ENCODE results near the gene CD79B. TPM values are rescaled to one million over a fixed set of nuclear protein-coding genes. Genes with fewer than 3 reads are reported as not detected.

The CD79B gene
- total and polyA plus RNA-seq, 4 donors, result 1.8 to 8.7 (median 5.0) TPM

DNA sequence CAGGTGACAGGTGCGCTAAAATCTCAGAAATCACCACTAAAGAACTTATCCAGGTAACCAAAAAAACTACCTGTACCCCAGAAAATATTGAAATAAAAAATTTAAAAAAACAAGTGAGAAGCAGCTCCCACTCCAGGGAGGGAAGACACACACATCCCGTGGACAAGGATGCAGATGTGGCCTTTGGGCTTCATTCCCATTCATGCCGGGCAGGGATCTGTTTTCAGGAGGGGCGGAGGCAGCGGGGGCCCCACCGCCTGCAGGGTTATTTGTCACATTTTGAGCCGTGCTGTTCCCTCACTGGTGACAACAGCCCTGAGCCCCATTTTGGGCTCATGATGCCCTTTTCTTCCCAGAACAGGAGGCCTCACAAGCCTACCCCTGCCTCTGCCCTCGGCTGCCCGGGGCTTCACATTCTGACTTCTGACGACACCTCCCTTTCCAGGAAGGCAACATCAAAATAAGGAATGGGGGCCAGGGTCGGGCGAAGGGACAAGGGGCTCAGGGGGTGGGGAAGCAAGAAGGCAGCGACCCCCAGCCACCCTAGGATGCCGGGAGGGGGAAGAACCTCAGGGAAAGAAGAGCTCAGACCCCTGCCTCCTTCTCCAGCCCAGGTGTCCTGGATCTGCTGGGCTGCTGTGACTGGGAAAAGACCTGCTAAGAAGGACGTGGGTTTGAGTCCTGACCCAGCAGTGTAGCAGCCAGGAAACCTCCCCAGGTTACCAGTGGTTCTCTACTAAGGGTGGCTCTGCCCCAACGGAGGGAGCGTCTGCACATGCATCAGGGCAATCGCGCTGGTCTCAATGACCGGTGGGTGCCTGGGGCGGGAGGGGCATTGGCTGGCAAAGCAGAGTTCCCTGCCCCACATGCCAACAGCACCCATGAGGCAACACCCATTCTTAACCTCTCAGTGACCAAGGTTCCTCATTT lies 2.3 kb upstream of the CD79B start:
- ATAC-seq (ENCODE audit: insufficient read depth, low FRiP score) (no peak), DNase-seq (no peak)
- H3K9me3 ChIP-seq (ENCODE audit: control insufficient read depth in 4 of 4, insufficient read depth in 3 of 4, low read length in 3 of 4), result no peaks in the 10 kb centered on the region
- no peak overlapping the region for H3K4me3 ChIP-seq
- TF ChIP-seq, protein P1, sequence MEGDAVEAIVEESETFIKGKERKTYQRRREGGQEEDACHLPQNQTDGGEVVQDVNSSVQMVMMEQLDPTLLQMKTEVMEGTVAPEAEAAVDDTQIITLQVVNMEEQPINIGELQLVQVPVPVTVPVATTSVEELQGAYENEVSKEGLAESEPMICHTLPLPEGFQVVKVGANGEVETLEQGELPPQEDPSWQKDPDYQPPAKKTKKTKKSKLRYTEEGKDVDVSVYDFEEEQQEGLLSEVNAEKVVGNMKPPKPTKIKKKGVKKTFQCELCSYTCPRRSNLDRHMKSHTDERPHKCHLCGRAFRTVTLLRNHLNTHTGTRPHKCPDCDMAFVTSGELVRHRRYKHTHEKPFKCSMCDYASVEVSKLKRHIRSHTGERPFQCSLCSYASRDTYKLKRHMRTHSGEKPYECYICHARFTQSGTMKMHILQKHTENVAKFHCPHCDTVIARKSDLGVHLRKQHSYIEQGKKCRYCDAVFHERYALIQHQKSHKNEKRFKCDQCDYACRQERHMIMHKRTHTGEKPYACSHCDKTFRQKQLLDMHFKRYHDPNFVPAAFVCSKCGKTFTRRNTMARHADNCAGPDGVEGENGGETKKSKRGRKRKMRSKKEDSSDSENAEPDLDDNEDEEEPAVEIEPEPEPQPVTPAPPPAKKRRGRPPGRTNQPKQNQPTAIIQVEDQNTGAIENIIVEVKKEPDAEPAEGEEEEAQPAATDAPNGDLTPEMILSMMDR (IDR thresholded peaks at IDR 0.05; ENCODE audit: control extremely low read depth, extremely low read depth), result no peak
- no peaks in the 10 kb centered on the region for H3K36me3 ChIP-seq (ENCODE audit: control insufficient read depth in 4 of 4, insufficient read depth in 4 of 4, low read length in 4 of 4)
- no peak overlapping the region for H3K9ac ChIP-seq (ENCODE audit: insufficient read depth in 1 of 2, low read length in 2 of 2)
- 81 to 84% methylated on average over 21 of the region's 21 CpGs for WGBS, 2 donors
- peaks cover 0 to 5% (median 0%) of the 10 kb centered on the region in 5 donors for H3K4me1 ChIP-seq (ENCODE audit: control insufficient read depth in 5 of 5, insufficient read depth in 5 of 5, low read length in 5 of 5)
- H3K27me3 ChIP-seq (ENCODE audit: control insufficient read depth in 3 of 3, insufficient read depth in 3 of 3, low read length in 2 of 3), result no peaks in the 10 kb centered on the region
- no peak overlapping the region for H3K27ac ChIP-seq (ENCODE audit: low read depth in 1 of 2, low read length in 1 of 2)

DNA sequence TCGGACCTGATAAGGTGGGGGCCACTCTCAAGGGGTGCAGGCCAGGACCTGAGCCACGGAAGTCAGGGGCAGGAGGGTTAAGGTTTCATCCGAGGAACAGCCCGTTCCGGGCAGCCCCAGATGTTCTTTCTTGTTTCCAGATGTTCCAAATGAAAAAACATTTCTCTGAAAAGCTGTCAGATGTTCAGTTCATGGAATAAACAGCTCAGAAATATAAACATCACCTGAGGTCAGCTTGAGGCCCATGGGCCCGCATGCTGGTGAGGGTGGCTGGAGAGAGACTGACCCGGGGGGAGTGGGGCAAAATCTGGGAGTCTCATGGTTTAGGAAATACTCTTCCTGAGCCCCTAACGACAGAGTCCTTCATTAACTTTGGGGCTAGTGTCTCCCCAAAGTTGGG lies 1.5 kb upstream of the CD79B start:
- DNase-seq (no peak), ATAC-seq (ENCODE audit: insufficient read depth, low FRiP score) (no peak)
- Histone ChIP-seq H3K9me3 (ENCODE audit: control insufficient read depth in 4 of 4, insufficient read depth in 3 of 4, low read length in 3 of 4) (no peaks in the 10 kb centered on the region), H3K27me3 (ENCODE audit: control insufficient read depth in 3 of 3, insufficient read depth in 3 of 3, low read length in 2 of 3) (no peaks in the 10 kb centered on the region), H3K9ac (ENCODE audit: insufficient read depth in 1 of 2, low read length in 2 of 2) (no peak overlapping the region), H3K36me3 (ENCODE audit: control insufficient read depth in 4 of 4, insufficient read depth in 4 of 4, low read length in 4 of 4) (no peaks in the 10 kb centered on the region), H3K27ac (ENCODE audit: low read depth in 1 of 2, low read length in 1 of 2) (no peak overlapping the region), H3K4me1 (ENCODE audit: control insufficient read depth in 5 of 5, insufficient read depth in 5 of 5, low read length in 5 of 5) (peaks cover 0 to 5% (median 0%) of the 10 kb centered on the region in 5 donors), H3K4me3 (no peak overlapping the region)
- TF ChIP-seq, protein P1 (IDR thresholded peaks at IDR 0.05; ENCODE audit: control extremely low read depth, extremely low read depth), result no peak
- WGBS, 2 donors, result 87 to 89% methylated on average over 8 of the region's 8 CpGs

DNA sequence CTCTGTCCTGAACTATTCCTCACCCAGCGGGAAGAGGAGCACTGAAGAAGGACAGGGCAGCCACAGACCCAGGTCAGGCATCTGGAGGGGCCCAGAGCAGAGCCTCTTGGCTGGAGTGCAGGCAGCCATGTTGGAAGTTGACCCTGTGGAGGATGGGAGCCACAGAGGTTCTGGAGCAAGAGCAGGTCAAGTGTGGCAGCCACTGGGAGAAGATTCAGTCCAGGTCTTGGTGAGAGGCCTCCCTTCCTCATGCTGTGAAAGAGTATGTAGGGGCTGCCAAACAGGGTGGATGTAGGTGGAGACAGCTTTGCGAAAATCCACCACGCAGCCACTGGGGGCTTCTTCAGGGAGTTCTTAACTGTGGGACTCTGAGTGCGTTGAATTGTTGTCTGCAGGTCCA lies 590 bp upstream of the CD79B start:
- DNase-seq (no peak), ATAC-seq (ENCODE audit: insufficient read depth, low FRiP score) (no peak)
- TF ChIP-seq, protein P1 (IDR thresholded peaks at IDR 0.05; ENCODE audit: control extremely low read depth, extremely low read depth), result no peak
- 90 to 91% methylated on average over 4 of the region's 4 CpGs for WGBS, 2 donors
- Histone ChIP-seq H3K9ac (ENCODE audit: insufficient read depth in 1 of 2, low read length in 2 of 2) (no peak overlapping the region), H3K27me3 (ENCODE audit: control insufficient read depth in 3 of 3, insufficient read depth in 3 of 3, low read length in 2 of 3) (no peaks in the 10 kb centered on the region), H3K27ac (ENCODE audit: low read depth in 1 of 2, low read length in 1 of 2) (no peak overlapping the region), H3K36me3 (ENCODE audit: control insufficient read depth in 4 of 4, insufficient read depth in 4 of 4, low read length in 4 of 4) (no peaks in the 10 kb centered on the region), H3K4me3 (no peak overlapping the region), H3K9me3 (ENCODE audit: control insufficient read depth in 4 of 4, insufficient read depth in 3 of 4, low read length in 3 of 4) (no peaks in the 10 kb centered on the region), H3K4me1 (ENCODE audit: control insufficient read depth in 5 of 5, insufficient read depth in 5 of 5, low read length in 5 of 5) (peaks cover 0 to 5% (median 0%) of the 10 kb centered on the region in 5 donors)
